ENCODE results near the gene EXOC6B. TPM values are rescaled to one million over a fixed set of nuclear protein-coding genes. Genes with fewer than 3 reads are reported as not detected.

Gene EXOC6B
- 10 to 100 TPM; 10.4 to 11.6 TPM for total RNA-seq

- ATAC-seq (replicated peaks in 1 of 2) (peak; percentile 77 to 90), DNase-seq (peak; percentile 87)
- Mint-ChIP-seq H3K36me3 (ENCODE audit: insufficient read depth in 2 of 2) (peaks cover 0 to 4% of the 10 kb centered on the region in 2 donors), H3K9me3 (no peaks in the 10 kb centered on the region), H3K27ac (peak within 1 kb of the TSS; percentile 86), H3K4me3 (peak within 1 kb of the TSS; percentile 93 to 96), H3K4me1 (ENCODE audit: low read depth) (peaks cover 34% of the 10 kb centered on the region), H3K27me3 (ENCODE audit: low read depth) (peaks cover 2% of the 10 kb centered on the region)
These were observed at the start of gene EXOC6B for GRCh38 chr2:72825257-72826155. Gene EXOC6B (minus strand): TSS chr2:72826033.

- Mint-ChIP-seq H3K27me3 (ENCODE audit: low read depth) (peaks cover 48% of the 10 kb centered on the region), H3K9me3 (no peaks in the 10 kb centered on the region), H3K4me3 (no peak overlapping the region), H3K36me3 (ENCODE audit: insufficient read depth in 2 of 2) (peaks cover 3 to 9% of the 10 kb centered on the region in 2 donors), H3K4me1 (ENCODE audit: low read depth) (peaks cover 5% of the 10 kb centered on the region), H3K27ac (no peak overlapping the region)
- ATAC-seq (replicated peaks in 1 of 2) (peak in 1 of 2 donors; percentile 51), DNase-seq (no peak)
These were observed 46.0 kb upstream of the EXOC6B start for GRCh38 chr2:72871880-72872279.

- Mint-ChIP-seq H3K4me1 (ENCODE audit: low read depth) (peaks cover 5% of the 10 kb centered on the region), H3K4me3 (no peak overlapping the region), H3K36me3 (ENCODE audit: insufficient read depth in 2 of 2) (peaks cover 3 to 9% of the 10 kb centered on the region in 2 donors), H3K27ac (no peak overlapping the region), H3K27me3 (ENCODE audit: low read depth) (peaks cover 52% of the 10 kb centered on the region), H3K9me3 (no peaks in the 10 kb centered on the region)
- ATAC-seq (replicated peaks in 1 of 2) (no peak), DNase-seq (no peak)
These were observed 45.2 kb upstream of the EXOC6B start for GRCh38 chr2:72871060-72871459.

GRCh38 chr2:72864500-72864899 lies 38.7 kb upstream of the EXOC6B start:
- no peak overlapping the region for H3K4me3 Mint-ChIP-seq
- H3K4me1 Mint-ChIP-seq (ENCODE audit: low read depth): peaks cover 16% of the 10 kb centered on the region
- DNase-seq (peak; percentile 51 to 54), ATAC-seq (replicated peaks in 1 of 2) (peak; percentile 84 to 89)
- H3K27ac Mint-ChIP-seq: no peak overlapping the region
- no peaks in the 10 kb centered on the region for H3K9me3 Mint-ChIP-seq
- peaks cover 60% of the 10 kb centered on the region for H3K27me3 Mint-ChIP-seq (ENCODE audit: low read depth)
- H3K36me3 Mint-ChIP-seq (ENCODE audit: insufficient read depth in 2 of 2): no peaks in the 10 kb centered on the region

GRCh38 chr2:72863046-72863445 lies 37.2 kb upstream of the EXOC6B start:
- Mint-ChIP-seq H3K4me3 (peak overlapping the region; percentile 78 to 80), H3K4me1 (ENCODE audit: low read depth) (peaks cover 16% of the 10 kb centered on the region), H3K9me3 (no peaks in the 10 kb centered on the region), H3K36me3 (ENCODE audit: insufficient read depth in 2 of 2) (no peaks in the 10 kb centered on the region), H3K27ac (no peak overlapping the region), H3K27me3 (ENCODE audit: low read depth) (peaks cover 60% of the 10 kb centered on the region)
- ATAC-seq (replicated peaks in 1 of 2) (no peak), DNase-seq (no peak)

GRCh38 chr2:72862239-72862988 lies 36.6 kb upstream of the EXOC6B start:
- Mint-ChIP-seq H3K27me3 (ENCODE audit: low read depth) (peaks cover 60% of the 10 kb centered on the region), H3K4me3 (peak overlapping the region; percentile 78 to 80), H3K36me3 (ENCODE audit: insufficient read depth in 2 of 2) (no peaks in the 10 kb centered on the region), H3K9me3 (no peaks in the 10 kb centered on the region), H3K4me1 (ENCODE audit: low read depth) (peaks cover 16% of the 10 kb centered on the region), H3K27ac (no peak overlapping the region)
- ATAC-seq (replicated peaks in 1 of 2): peak; percentile 90 to 94
- peak; percentile 89 to 92 for DNase-seq

GRCh38 chr2:72859831-72860262 lies 34.0 kb upstream of the EXOC6B start:
- ATAC-seq (replicated peaks in 1 of 2) (peak; percentile 60), DNase-seq (peak; percentile 59 to 62)
- H3K9me3 Mint-ChIP-seq: no peaks in the 10 kb centered on the region
- H3K4me3 Mint-ChIP-seq: no peak overlapping the region
- peaks cover 68% of the 10 kb centered on the region for H3K27me3 Mint-ChIP-seq (ENCODE audit: low read depth)
- peaks cover 10% of the 10 kb centered on the region for H3K4me1 Mint-ChIP-seq (ENCODE audit: low read depth)
- no peaks in the 10 kb centered on the region for H3K36me3 Mint-ChIP-seq (ENCODE audit: insufficient read depth in 2 of 2)
- H3K27ac Mint-ChIP-seq: no peak overlapping the region

DNA sequence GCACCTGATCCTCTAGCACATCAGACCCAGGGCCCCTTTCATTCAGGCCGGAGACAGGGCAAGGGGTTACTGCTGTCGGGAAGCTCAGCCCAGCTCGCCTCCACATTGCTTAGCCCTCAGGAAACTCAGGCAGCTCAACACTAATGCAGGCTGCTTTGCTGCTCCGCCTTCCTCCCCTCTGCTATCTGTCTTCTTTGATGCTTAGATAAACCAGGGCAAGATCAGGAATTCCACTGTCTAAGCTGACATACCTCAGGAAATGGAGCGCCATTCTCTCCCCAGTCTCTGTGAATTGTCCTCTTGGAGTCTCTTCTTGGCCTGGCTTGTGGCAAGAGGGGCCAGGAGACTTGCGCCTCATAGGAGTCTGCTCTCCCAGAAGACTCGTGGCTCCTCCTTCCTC lies 25.5 kb upstream of the EXOC6B start:
- ATAC-seq (replicated peaks in 1 of 2) (no peak), DNase-seq (no peak)
- Mint-ChIP-seq H3K4me3 (no peak overlapping the region), H3K36me3 (ENCODE audit: insufficient read depth in 2 of 2) (no peaks in the 10 kb centered on the region), H3K27ac (no peak overlapping the region), H3K27me3 (ENCODE audit: low read depth) (peaks cover 33% of the 10 kb centered on the region), H3K4me1 (ENCODE audit: low read depth) (no peaks in the 10 kb centered on the region), H3K9me3 (no peaks in the 10 kb centered on the region)

DNA sequence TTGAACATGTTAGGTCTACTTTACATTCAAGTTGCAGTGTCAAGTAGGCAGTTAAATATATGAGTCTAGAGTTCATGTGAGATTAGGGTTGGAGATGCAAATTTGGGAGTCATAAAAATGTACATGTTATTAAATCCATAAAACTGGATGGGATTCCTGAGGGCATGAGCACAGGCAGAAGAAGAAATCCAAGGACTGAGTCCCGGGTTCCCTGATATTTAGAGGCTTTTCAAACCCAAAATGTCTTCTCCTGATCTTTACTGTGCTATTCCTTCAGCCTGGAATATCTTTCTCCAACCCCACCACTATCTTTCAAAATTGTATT lies 23.3 kb upstream of the EXOC6B start:
- H3K27me3 Mint-ChIP-seq (ENCODE audit: low read depth): peaks cover 11% of the 10 kb centered on the region
- no peaks in the 10 kb centered on the region for H3K9me3 Mint-ChIP-seq
- ATAC-seq (replicated peaks in 1 of 2) (no peak), DNase-seq (no peak)
- H3K4me3 Mint-ChIP-seq: no peak overlapping the region
- no peaks in the 10 kb centered on the region for H3K36me3 Mint-ChIP-seq (ENCODE audit: insufficient read depth in 2 of 2)
- H3K4me1 Mint-ChIP-seq (ENCODE audit: low read depth): no peaks in the 10 kb centered on the region
- H3K27ac Mint-ChIP-seq: no peak overlapping the region

GRCh38 chr2:72848436-72849137 lies 22.8 kb upstream of the EXOC6B start:
- no peak for DNase-seq
- Mint-ChIP-seq H3K4me3 (no peak overlapping the region), H3K9me3 (no peaks in the 10 kb centered on the region), H3K27me3 (ENCODE audit: low read depth) (peaks cover 10% of the 10 kb centered on the region), H3K4me1 (ENCODE audit: low read depth) (no peaks in the 10 kb centered on the region), H3K27ac (no peak overlapping the region), H3K36me3 (ENCODE audit: insufficient read depth in 2 of 2) (no peaks in the 10 kb centered on the region)
- no peak for ATAC-seq (replicated peaks in 1 of 2)

GRCh38 chr2:72847534-72848315 lies 21.9 kb upstream of the EXOC6B start:
- Mint-ChIP-seq H3K27me3 (ENCODE audit: low read depth) (peaks cover 10% of the 10 kb centered on the region), H3K27ac (no peak overlapping the region), H3K4me1 (ENCODE audit: low read depth) (no peaks in the 10 kb centered on the region), H3K36me3 (ENCODE audit: insufficient read depth in 2 of 2) (no peaks in the 10 kb centered on the region), H3K4me3 (no peak overlapping the region), H3K9me3 (no peaks in the 10 kb centered on the region)
- ATAC-seq (replicated peaks in 1 of 2) (no peak), DNase-seq (no peak)
